Activated CD4-positive, alpha-beta T cell treated with anti-CD3 and anti-CD28 coated beads for 36 hours (primary cell): ENCODE results near the gene ADORA1. TPM values are rescaled to one million over a fixed set of nuclear protein-coding genes. Genes with fewer than 3 reads are reported as not detected.

Source experiments
- ATAC-seq: fragments of 200-7000 bp; cut with Tn5 transposase; one replicate; pipeline ENCODE4 v1.10.0; 2021; ENCODE audit warnings: mild to moderate bottlenecking, moderate library complexity
- CTCF ChIA-PET: fragments of 350-600 bp; sonication (Branson Sonifier 250); formaldehyde crosslinking; loops from one replicate; lab custom pipeline; 2021; ENCODE audit warnings: antibody characterized with exemption; lab: Charles Lee
- POLR2A ChIA-PET: fragments of 350-600 bp; sonication (Branson Sonifier 250); formaldehyde crosslinking; loops from one replicate; lab custom pipeline; 2021; ENCODE audit warnings: antibody characterized with exemption, inconsistent platforms; lab: Charles Lee
- DNase-seq: peaks from one replicate; pipeline ENCODE4 v3.0.0-alpha.2; 2020
- H3K27ac Mint-ChIP-seq: one replicate; pipeline ENCODE4 v1.8.0; 2021; ENCODE audit warnings: mixed read lengths
- H3K27me3 Mint-ChIP-seq: one replicate; pipeline ENCODE4 v1.8.0; 2021; ENCODE audit warnings: mixed read lengths
- H3K36me3 Mint-ChIP-seq: one replicate; pipeline ENCODE4 v1.8.0; 2021; ENCODE audit warnings: low read depth, mixed read lengths
- H3K4me1 Mint-ChIP-seq: one replicate; pipeline ENCODE4 v1.8.0; 2021; ENCODE audit warnings: mixed read lengths
- H3K4me3 Mint-ChIP-seq: one replicate; pipeline ENCODE4 v1.8.0; 2021; ENCODE audit warnings: mild to moderate bottlenecking, moderate library complexity, mixed read lengths
- H3K9me3 Mint-ChIP-seq: one replicate; pipeline ENCODE4 v1.8.0; 2021; ENCODE audit warnings: low read depth, mixed read lengths
- intact Hi-C, 2 experiments: fragments of 100-400 bp; cut with DNase I in 1 of 2; cut with micrococcal nuclease in 1 of 2; formaldehyde crosslinking; loops; one replicate each; pipeline versions ENCODE4 v1.14.2 to v1.15.1; 2022 to 2024; cut with DNase I, micrococcal nuclease
- total RNA-seq, 2 experiments: library from RNA; stranded (reverse); gene quantifications; one replicate each; pipeline ENCODE4 v1.2.3, GENCODE V29; 2021

Gene ADORA1
- total RNA-seq, 2 experiments from 2014 or later: not detected

- Mint-ChIP-seq H3K4me1 (no peaks in the 10 kb centered on the region), H3K9me3 (peaks cover 17% of the 10 kb centered on the region), H3K4me3 (no peak overlapping the region), H3K27ac (no peak overlapping the region), H3K27me3 (peaks cover 19% of the 10 kb centered on the region), H3K36me3 (no peaks in the 10 kb centered on the region)
- intact Hi-C loops: no loop called here
- DNase-seq (no peak), ATAC-seq (no peak)
- POLR2A ChIA-PET: no interaction called here
- CTCF ChIA-PET: interaction anchor here (0.6 to 0.8 kb wide), 2 partner anchors 22 to 121 kb away, joined by 3 read pairs; no protein-coding TSS in a partner anchor
Observed at GRCh38 chr1:203095061-203095690, 32.4 kb upstream of the ADORA1 start.

- ChIA-PET POLR2A (no interaction called here), CTCF (interaction anchor here (1.0 kb wide), 1 partner anchor 10 kb away, joined by 3 read pairs; no protein-coding TSS in a partner anchor)
- Mint-ChIP-seq H3K4me3 (no peak overlapping the region), H3K27me3 (peaks cover 15% of the 10 kb centered on the region), H3K9me3 (peaks cover 17% of the 10 kb centered on the region), H3K4me1 (no peaks in the 10 kb centered on the region), H3K27ac (no peak overlapping the region), H3K36me3 (no peaks in the 10 kb centered on the region)
- ATAC-seq: no peak
- no peak for DNase-seq
- intact Hi-C loops: no loop called here
Observed at GRCh38 chr1:203096566-203096965, 31.0 kb upstream of the ADORA1 start.

- ATAC-seq (no peak), DNase-seq (no peak)
- H3K9me3 Mint-ChIP-seq: peaks cover 17% of the 10 kb centered on the region
- H3K27ac Mint-ChIP-seq: no peak overlapping the region
- intact Hi-C loops: no loop called here
- H3K36me3 Mint-ChIP-seq: no peaks in the 10 kb centered on the region
- CTCF ChIA-PET: interaction anchor here (1.0 kb wide), 1 partner anchor 10 kb away, joined by 3 read pairs; no protein-coding TSS in a partner anchor
- POLR2A ChIA-PET: no interaction called here
- no peak overlapping the region for H3K4me3 Mint-ChIP-seq
- peaks cover 15% of the 10 kb centered on the region for H3K27me3 Mint-ChIP-seq
- H3K4me1 Mint-ChIP-seq: no peaks in the 10 kb centered on the region
Observed at GRCh38 chr1:203097001-203097400, 30.5 kb upstream of the ADORA1 start.

DNA sequence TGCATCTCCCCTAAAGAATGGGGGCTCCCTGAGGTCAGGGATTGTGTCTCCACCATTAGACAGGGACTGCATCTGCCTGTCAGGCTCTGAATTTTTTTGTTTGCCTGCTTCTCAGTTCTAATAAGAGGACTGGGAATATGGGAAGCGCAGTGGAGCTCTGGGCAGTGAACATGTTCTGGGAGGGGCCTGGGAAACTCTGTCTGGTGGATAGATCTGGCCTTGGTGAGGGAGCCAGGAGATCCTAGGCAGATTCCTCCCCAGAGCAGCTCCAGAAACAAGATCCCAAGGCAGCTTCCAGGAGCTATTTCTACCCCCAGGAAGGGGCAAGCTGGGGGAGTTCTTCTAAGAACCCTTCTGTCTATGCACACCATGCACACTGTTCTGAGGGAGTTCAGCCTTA is 29.1 kb upstream of the ADORA1 start:
- H3K9me3 Mint-ChIP-seq: peaks cover 17% of the 10 kb centered on the region
- DNase-seq: no peak
- no peaks in the 10 kb centered on the region for H3K36me3 Mint-ChIP-seq
- ATAC-seq: no peak
- ChIA-PET CTCF (interaction anchor here (0.7 to 1.4 kb wide), 3 partner anchors 13 to 769 kb away, joined by 3 read pairs; no protein-coding TSS in a partner anchor), POLR2A (no interaction called here)
- H3K4me1 Mint-ChIP-seq: no peaks in the 10 kb centered on the region
- peaks cover 14% of the 10 kb centered on the region for H3K27me3 Mint-ChIP-seq
- H3K4me3 Mint-ChIP-seq: no peak overlapping the region
- intact Hi-C loops: no loop called here
- H3K27ac Mint-ChIP-seq: no peak overlapping the region

DNA sequence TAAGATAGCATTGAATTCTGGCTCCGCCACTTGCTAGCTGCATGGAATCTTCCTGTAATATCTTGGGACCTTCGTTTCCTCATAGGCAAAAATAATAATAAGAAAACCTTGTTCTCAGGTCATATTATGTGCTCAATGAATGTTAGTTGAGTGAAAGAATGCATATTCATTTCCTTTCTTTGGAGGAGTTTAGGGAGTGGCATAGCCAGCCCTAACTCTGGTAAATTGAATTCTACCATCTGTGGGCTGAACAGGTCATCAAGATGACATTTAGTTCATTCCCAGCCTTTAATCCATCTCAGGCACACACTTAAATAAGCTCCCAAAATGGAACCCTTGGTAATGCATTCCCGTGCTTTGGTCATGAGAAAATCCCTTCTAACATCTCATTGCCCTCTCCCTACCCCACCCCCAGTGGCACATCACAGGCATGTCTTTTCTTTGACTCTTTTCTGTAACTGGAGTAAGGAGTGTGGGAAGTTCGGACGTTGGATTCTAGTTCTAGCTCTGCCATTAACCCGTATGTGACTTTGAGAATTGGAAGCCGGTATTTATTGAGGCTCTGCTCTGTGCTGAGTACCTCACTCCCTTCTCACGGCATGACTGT is 28.5 kb upstream of the ADORA1 start:
- Mint-ChIP-seq H3K36me3 (no peaks in the 10 kb centered on the region), H3K4me3 (no peak overlapping the region), H3K9me3 (peaks cover 17% of the 10 kb centered on the region), H3K27me3 (peaks cover 14% of the 10 kb centered on the region), H3K27ac (no peak overlapping the region), H3K4me1 (no peaks in the 10 kb centered on the region)
- intact Hi-C loops: no loop called here
- CTCF ChIA-PET: interaction anchor here (0.8 to 1.4 kb wide), 3 partner anchors 14 to 770 kb away, joined by 3 read pairs; no protein-coding TSS in a partner anchor
- ATAC-seq (no peak), DNase-seq (no peak)
- POLR2A ChIA-PET: no interaction called here

DNA sequence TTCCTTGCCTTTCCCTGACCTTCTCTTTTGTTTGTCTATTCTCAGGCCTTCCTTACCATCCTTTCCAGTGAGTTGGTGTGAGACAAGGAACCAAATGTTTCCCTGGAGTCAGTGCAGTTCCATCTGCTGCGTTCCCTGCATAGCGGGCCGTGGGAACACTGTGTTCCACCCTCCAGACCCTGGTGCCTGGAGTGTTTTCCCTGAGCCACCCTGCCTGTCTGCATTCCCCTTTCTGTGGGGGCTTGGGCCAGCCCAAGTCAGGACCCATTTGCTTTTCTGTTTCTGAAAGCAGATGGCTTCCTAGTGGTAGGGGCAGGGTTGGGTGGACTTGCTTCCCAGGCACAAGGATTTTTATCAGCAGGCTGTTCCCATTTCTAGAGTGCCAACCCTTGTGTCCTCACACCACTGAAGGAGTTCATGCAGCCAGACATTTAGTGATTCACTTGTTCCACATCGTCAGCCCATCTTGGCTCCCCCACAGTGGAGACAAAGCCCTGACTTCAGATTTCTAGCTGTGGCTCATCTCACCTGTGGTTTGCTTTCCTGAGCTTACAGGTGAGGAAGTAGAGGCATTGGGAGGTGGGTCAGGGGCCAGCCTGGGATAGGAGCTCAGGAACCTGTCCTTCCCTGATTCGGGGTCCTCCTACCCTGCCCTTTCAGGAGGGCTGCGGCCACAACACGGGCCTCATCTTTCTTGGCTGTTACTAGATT is 27.6 kb upstream of the ADORA1 start:
- DNase-seq: no peak
- POLR2A ChIA-PET: no interaction called here
- Mint-ChIP-seq H3K27ac (no peak overlapping the region), H3K4me3 (no peak overlapping the region), H3K4me1 (no peaks in the 10 kb centered on the region), H3K9me3 (peaks cover 10% of the 10 kb centered on the region), H3K27me3 (peaks cover 14% of the 10 kb centered on the region), H3K36me3 (no peaks in the 10 kb centered on the region)
- no peak for ATAC-seq
- CTCF ChIA-PET: interaction anchor here (0.8 to 1.2 kb wide), 2 partner anchors 11 to 26 kb away, joined by 3 read pairs; no protein-coding TSS in a partner anchor
- intact Hi-C loops: no loop called here

DNA sequence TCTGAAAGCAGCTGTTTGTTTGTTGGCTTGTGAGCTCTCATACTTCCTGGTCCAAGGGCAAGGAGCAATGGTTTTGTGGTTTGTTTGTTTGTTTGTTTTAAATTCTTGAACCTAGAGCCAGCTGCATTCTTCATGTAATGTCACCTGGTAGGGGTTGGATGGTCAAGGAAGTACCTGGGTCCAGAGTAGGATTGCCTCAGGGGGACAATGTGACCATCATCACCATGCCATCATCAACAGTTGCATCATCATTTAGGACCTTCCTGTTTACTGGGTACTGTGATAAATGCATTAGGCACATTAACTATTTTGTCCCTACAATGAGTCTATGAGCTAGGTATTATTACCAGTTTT is 27.0 kb upstream of the ADORA1 start:
- POLR2A ChIA-PET: no interaction called here
- H3K9me3 Mint-ChIP-seq: peaks cover 9% of the 10 kb centered on the region
- intact Hi-C loops: no loop called here
- no peak overlapping the region for H3K4me3 Mint-ChIP-seq
- no peak for ATAC-seq
- no peaks in the 10 kb centered on the region for H3K36me3 Mint-ChIP-seq
- no peak for DNase-seq
- no peak overlapping the region for H3K27ac Mint-ChIP-seq
- no peaks in the 10 kb centered on the region for H3K4me1 Mint-ChIP-seq
- H3K27me3 Mint-ChIP-seq: peaks cover 15% of the 10 kb centered on the region
- CTCF ChIA-PET: interaction anchor here (1.2 kb wide), 1 partner anchor 11 kb away, joined by 3 read pairs; no protein-coding TSS in a partner anchor

GRCh38 chr1:203101813-203102634 is 25.5 kb upstream of the ADORA1 start:
- CTCF ChIA-PET: interaction anchor here (1.1 kb wide), 1 partner anchor 63 kb away, joined by 4 read pairs; no protein-coding TSS in a partner anchor
- Mint-ChIP-seq H3K27me3 (peaks cover 17% of the 10 kb centered on the region), H3K9me3 (peaks cover 7% of the 10 kb centered on the region), H3K27ac (no peak overlapping the region), H3K4me1 (no peaks in the 10 kb centered on the region), H3K4me3 (no peak overlapping the region), H3K36me3 (no peaks in the 10 kb centered on the region)
- intact Hi-C loops: no loop called here
- no peak for DNase-seq
- ATAC-seq: no peak
- POLR2A ChIA-PET: interaction anchor here (0.9 kb wide), 1 partner anchor 16 kb away, joined by 4 read pairs; no protein-coding TSS in a partner anchor

- DNase-seq: no peak
- intact Hi-C loops: no loop called here
- no peaks in the 10 kb centered on the region for H3K36me3 Mint-ChIP-seq
- H3K27me3 Mint-ChIP-seq: peaks cover 28% of the 10 kb centered on the region
- H3K4me1 Mint-ChIP-seq: no peaks in the 10 kb centered on the region
- ChIA-PET CTCF (interaction anchor here (1.0 kb wide), 2 partner anchors 14 to 112 kb away, joined by 3 read pairs; no protein-coding TSS in a partner anchor), POLR2A (no interaction called here)
- no peak for ATAC-seq
- H3K9me3 Mint-ChIP-seq: peaks cover 7% of the 10 kb centered on the region
- no peak overlapping the region for H3K4me3 Mint-ChIP-seq
- H3K27ac Mint-ChIP-seq: no peak overlapping the region
Observed at GRCh38 chr1:203103216-203103615, 24.3 kb upstream of the ADORA1 start.

GRCh38 chr1:203103829-203104495 is 23.6 kb upstream of the ADORA1 start:
- DNase-seq (no peak), ATAC-seq (no peak)
- Mint-ChIP-seq H3K9me3 (peaks cover 7% of the 10 kb centered on the region), H3K4me1 (no peaks in the 10 kb centered on the region), H3K27ac (no peak overlapping the region), H3K36me3 (no peaks in the 10 kb centered on the region), H3K4me3 (no peak overlapping the region), H3K27me3 (peaks cover 34% of the 10 kb centered on the region)
- ChIA-PET POLR2A (no interaction called here), CTCF (interaction anchor here (1.0 kb wide), 2 partner anchors 14 to 111 kb away, joined by 3 read pairs; no protein-coding TSS in a partner anchor)
- intact Hi-C loops: no loop called here
